H1 (cell line): ENCODE results near the gene ZNF771. TPM values are rescaled to one million over a fixed set of nuclear protein-coding genes. Genes with fewer than 3 reads are reported as not detected.

Experiments
- CTCF ChIA-PET: fragments of 300-600 bp; sonication (Branson Sonifier 250); formaldehyde crosslinking; loops from one replicate; lab custom pipeline; 2021; ENCODE audit not compliant: partially characterized antibody; lab: Charles Lee
- POLR2A ChIA-PET: fragments of 300-600 bp; sonication (Branson Sonifier 250); formaldehyde crosslinking; loops from one replicate; lab custom pipeline; 2021; ENCODE audit warnings: inconsistent platforms; ENCODE audit not compliant: partially characterized antibody; lab: Charles Lee
- DNase-seq, 2 experiments: peaks; one replicate each; pipeline versions ENCODE4 v3.0.0 to v3.0.0-alpha.2; 2010 to 2022; ENCODE audit warnings: low spot score in 2 of 2, low read depth in 1 of 2, mixed read lengths in 1 of 2
- FAIRE-seq: peaks from 2 replicates; lab custom pipeline; 2011; peaks lifted over from hg19 to GRCh38; lab: Jason Lieb, UNC
- H2AFZ ChIP-seq: 2 replicates; pipeline ENCODE4 v1.8.1; 2012; ENCODE audit warnings: low read length, inconsistent platforms
- H2AK5ac ChIP-seq: 2 replicates; pipeline ENCODE4 v1.6.1; 2013; ENCODE audit warnings: low read depth, low read length
- H2BK120ac ChIP-seq: replicated peaks from 2 replicates; pipeline ENCODE3; 2013; ENCODE audit warnings: low read depth, low read length, inconsistent platforms
- H2BK12ac ChIP-seq: 2 replicates; pipeline ENCODE4 v1.6.1; 2013; ENCODE audit warnings: low read depth, low read length
- H2BK15ac ChIP-seq: 2 replicates; pipeline ENCODE4 v1.6.1; 2013; ENCODE audit warnings: low read length
- H2BK20ac ChIP-seq: 2 replicates; pipeline ENCODE4 v1.6.1; 2013; ENCODE audit warnings: low read length
- H2BK5ac ChIP-seq: 2 replicates; pipeline ENCODE4 v1.6.1; 2013; ENCODE audit warnings: low read depth, low read length
- H3K14ac ChIP-seq: 2 replicates; pipeline ENCODE4 v1.6.1; 2013; ENCODE audit warnings: inconsistent platforms; ENCODE audit not compliant: insufficient read length
- H3K18ac ChIP-seq: 2 replicates; pipeline ENCODE4 v1.6.1; 2013; ENCODE audit warnings: low read length; ENCODE audit errors: extremely low read depth
- H3K23ac ChIP-seq: 2 replicates; pipeline ENCODE4 v1.6.1; 2013; ENCODE audit warnings: inconsistent platforms; ENCODE audit not compliant: insufficient read length
- H3K23me2 ChIP-seq: 2 replicates; pipeline ENCODE4 v1.6.1; 2013; ENCODE audit warnings: low read depth, low read length
- H3K27ac ChIP-seq: 2 replicates; pipeline ENCODE4 v1.6.1; 2011; ENCODE audit warnings: low read depth, low read length, inconsistent platforms
- H3K27me3 ChIP-seq, 4 experiments: replicated peaks in 1 of 4; 1 replicate in 1 of 4; 2 replicates in 3 of 4; pipeline versions ENCODE4 v1.6.1 to v1.8.1; 2011 to 2013; ENCODE audit warnings: low read length in 3 of 4, mild to moderate bottlenecking in 3 of 4, inconsistent platforms in 2 of 4, mixed read lengths in 2 of 4, moderate library complexity in 1 of 4; ENCODE audit not compliant: control insufficient read depth in 3 of 4, insufficient read depth in 3 of 4; ENCODE audit errors: extremely low read depth in 1 of 4
- H3K36me3 ChIP-seq, 4 experiments: 2 replicates each; pipeline versions ENCODE4 v1.6.1 to v1.8.1; 2011 to 2013; ENCODE audit warnings: mild to moderate bottlenecking in 4 of 4, low read length in 3 of 4, moderate library complexity in 2 of 4, control low read depth in 1 of 4, inconsistent platforms in 1 of 4; ENCODE audit not compliant: insufficient read depth in 4 of 4, control insufficient read depth in 2 of 4
- H3K4ac ChIP-seq: replicated peaks from 2 replicates; pipeline ENCODE3; 2013; ENCODE audit warnings: low read length, low read depth, mixed read lengths, inconsistent platforms; ENCODE audit not compliant: insufficient read length
- H3K4me1 ChIP-seq, 4 experiments: replicated peaks in 1 of 4; 1 replicate in 1 of 4; 2 replicates in 3 of 4; pipeline versions ENCODE4 v1.6.1 to v1.8.1; 2011 to 2013; ENCODE audit warnings: low read length in 3 of 4, inconsistent platforms in 2 of 4, mixed read lengths in 1 of 4; ENCODE audit not compliant: insufficient read depth in 4 of 4, control insufficient read depth in 3 of 4
- H3K4me2 ChIP-seq, 2 experiments: 2 replicates each; pipeline versions ENCODE4 v1.6.1 to v1.8.1; 2011 to 2013; ENCODE audit warnings: low read depth in 2 of 2, low read length in 2 of 2, control low read depth in 1 of 2, inconsistent platforms in 1 of 2, mild to moderate bottlenecking in 1 of 2; ENCODE audit not compliant: insufficient read depth in 1 of 2
- H3K4me3 ChIP-seq, 4 experiments: fragments of 200-600, 300-600 bp in 1 of 4; sonication (generic), shearing (Covaris generic), sonication (Bioruptor Twin) in 1 of 4; 2 replicates each; pipeline versions ENCODE4 v1.5.1 to v1.8.1; 2011 to 2016; ENCODE audit warnings: low read length in 4 of 4, low read depth in 3 of 4, control low read depth in 2 of 4, inconsistent platforms in 2 of 4, mild to moderate bottlenecking in 2 of 4, mixed read lengths in 1 of 4, moderate library complexity in 1 of 4; ENCODE audit not compliant: insufficient read depth in 2 of 4; ENCODE audit errors: extremely low read depth in 1 of 4
- H3K56ac ChIP-seq: replicated peaks from 2 replicates; pipeline ENCODE3; 2013; ENCODE audit warnings: low read depth, mild to moderate bottlenecking, mixed read lengths, low read length, inconsistent platforms; ENCODE audit not compliant: insufficient read length
- H3K79me1 ChIP-seq: 2 replicates; pipeline ENCODE4 v1.6.1; 2013; ENCODE audit warnings: low read depth, low read length, control low read depth
- H3K79me2 ChIP-seq, 2 experiments: 2 replicates each; pipeline versions ENCODE4 v1.6.1 to v1.8.1; 2012 to 2013; ENCODE audit warnings: low read length in 2 of 2, mild to moderate bottlenecking in 2 of 2, inconsistent platforms in 1 of 2; ENCODE audit not compliant: insufficient read depth in 2 of 2, control insufficient read depth in 1 of 2
- H3K9ac ChIP-seq, 4 experiments: replicated peaks in 1 of 4; 1 replicate in 1 of 4; 2 replicates in 3 of 4; pipeline versions ENCODE4 v1.6.1 to v1.8.1; 2011 to 2013; ENCODE audit warnings: low read depth in 3 of 4, low read length in 3 of 4, control low read depth in 2 of 4, mild to moderate bottlenecking in 2 of 4, moderate library complexity in 2 of 4, inconsistent platforms in 1 of 4; ENCODE audit errors: extremely low read depth in 1 of 4
- H3K9me3 ChIP-seq, 2 experiments: 2 replicates each; pipeline versions ENCODE4 v1.6.1 to v1.8.1; 2012 to 2013; ENCODE audit warnings: mild to moderate bottlenecking in 2 of 2, moderate library complexity in 2 of 2, control low read depth in 1 of 2, inconsistent platforms in 1 of 2, low read depth in 1 of 2, low read length in 1 of 2, mixed read lengths in 1 of 2; ENCODE audit not compliant: insufficient read depth in 2 of 2
- H4K20me1 ChIP-seq, 2 experiments: replicated peaks in 1 of 2; 2 replicates each; pipeline versions ENCODE3 to v1.8.1; 2011 to 2013; ENCODE audit warnings: inconsistent platforms in 2 of 2, low read length in 2 of 2, mild to moderate bottlenecking in 1 of 2; ENCODE audit not compliant: insufficient read depth in 2 of 2, control insufficient read depth in 1 of 2
- H4K5ac ChIP-seq: 2 replicates; pipeline ENCODE4 v1.6.1; 2013; ENCODE audit warnings: low read length, low read depth, mixed read lengths, inconsistent platforms; ENCODE audit not compliant: insufficient read length
- H4K8ac ChIP-seq: 2 replicates; pipeline ENCODE4 v1.8.0; 2013; ENCODE audit warnings: mild to moderate bottlenecking, moderate library complexity, low read length, inconsistent platforms; ENCODE audit not compliant: insufficient read depth; ENCODE audit errors: extremely low read depth
- H4K91ac ChIP-seq: replicated peaks from 2 replicates; pipeline ENCODE3; 2013; ENCODE audit warnings: low read length, mixed read lengths, inconsistent platforms; ENCODE audit not compliant: insufficient read length
- WGBS, 2 experiments: shearing (Covaris generic) in 1 of 2; methylation state at CpG; one replicate each; pipeline versions ENCODE4 v1.1.6 to v1.1.7; 2013 to 2015; ENCODE audit warnings: low lambda C conversion rate in 2 of 2, mixed read lengths in 2 of 2, inconsistent platforms in 1 of 2, low coverage in 1 of 2, missing lambda C conversion rate in 1 of 2; ENCODE audit not compliant: insufficient replicate concordance in 2 of 2, insufficient coverage in 1 of 2, insufficient read length in 1 of 2; ENCODE audit errors: extremely low coverage in 1 of 2, missing lambda C conversion rate in 1 of 2; 5-methylcytosine and 5-hydroxymethylcytosine counted together
- polyA plus RNA-seq, 7 experiments: library from polyadenylated mRNA; depleted of rRNA in 3 of 7; stranded (reverse) in 5 of 7; unstranded in 2 of 7; fragments of >200 nt in 5 of 7; fragments of 200-250 nt in 2 of 7; gene quantifications; 1 replicate in 5 of 7; 2 replicates in 1 of 7; 4 replicates in 1 of 7; pipeline versions ENCODE4 v1.2.1 to v1.2.3, GENCODE V29; 2011 to 2013; ENCODE audit warnings: missing spikeins in 2 of 7, mixed read lengths in 2 of 7
- total RNA-seq: library from RNA; stranded (reverse); fragmentation: NEBNext Ultra II Directional; extraction: Animal tissue kit (Norgen Biotek cat#: 25700); gene quantifications from 2 replicates; pipeline ENCODE4 v1.2.1, GENCODE V29; 2021

The ZNF771 gene
- total and polyA plus RNA-seq, 2 of the 8 experiments (the other 6 are each of a cell fraction or from before 2014, with no cell fraction given): 10.6 to 15.7 TPM

- 27% methylated on average over 10 of the region's 11 CpGs; no CpG with 5 or more reads in 1 of the 2 experiments for WGBS, 2 experiments
- Histone ChIP-seq H3K79me2 (peaks cover 0 to 29% of the 10 kb centered on the region in 2 experiments; a peak in 2 of 4 replicates), H2BK20ac (no peak overlapping the region), H3K4me2 (peak overlapping the region; percentile 40 to 78), H3K36me3 (no peaks in the 10 kb centered on the region), H3K27ac (no peak overlapping the region), H3K23me2 (peaks cover 10% of the 10 kb centered on the region; the same call in 1 of the 2 replicates), H3K56ac (no peak overlapping the region), H3K4me3 (peak overlapping the region; percentile 21 to 57 (median 48); a peak in 6 of 8 replicates), H3K4me1 (peaks cover 0 to 17% (median 12%) of the 10 kb centered on the region in 4 experiments; a peak in 6 of 7 replicates), H3K9ac (no peak overlapping the region), H3K9me3 (no peaks in the 10 kb centered on the region), H4K91ac (no peak overlapping the region), H4K8ac (no peak overlapping the region), H3K27me3 (no peaks in the 10 kb centered on the region), H3K4ac (no peak overlapping the region), H2BK120ac (no peak overlapping the region), H3K18ac (no peak overlapping the region), H2BK12ac (peak overlapping the region; percentile 68; the same call in 1 of the 2 replicates), H2BK5ac (no peak overlapping the region), H2AK5ac (no peak overlapping the region), H2AFZ (no peak overlapping the region), H3K23ac (no peak overlapping the region), H4K20me1 (peaks cover 0 to 16% of the 10 kb centered on the region in 2 experiments), H3K14ac (no peak overlapping the region), H3K79me1 (peaks cover 8% of the 10 kb centered on the region), H2BK15ac (no peak overlapping the region), H4K5ac (no peak overlapping the region)
- ChIA-PET CTCF (interaction anchor here (0.6 to 2.3 kb wide), 19 partner anchors 9 to 255 kb away, joined by 3 to 12 read pairs (median 4); partner anchors contain the start of genes CD2BP2, DCTPP1, SEPTIN1 and ZNF48), POLR2A (interaction anchor here (0.6 to 6.9 kb wide), 13 partner anchors 11 to 1109 kb away, joined by 3 to 79 read pairs (median 3); partner anchors contain the start of genes CD2BP2, SEPTIN1, ZNF48 and ZNF771)
- DNase-seq (no peak), FAIRE-seq (no peak)
Observed at GRCh38 chr16:30371248-30371816, 36.1 kb upstream of the ZNF771 start.
